ENCODE measurements around the gene FAM3B.

The FAM3B gene

GRCh38 chr21:41374177-41374712, 57.6 kb downstream of the FAM3B start:
- H3K27me3 ChIP-seq = no peaks in the 10 kb centered on the region
- no peak overlapping the region for H3K9ac ChIP-seq
- TF ChIP-seq Cebpa-rat (IDR thresholded peaks at IDR 0.05) = no peak
- H4K20me1 ChIP-seq = peaks cover 0 to 51% (median 0%) of the 10 kb centered on the region in 11 experiments; a peak in 4 of 22 replicates
- H3K9me3 ChIP-seq (replicated peaks in 1 of 11) = no peaks in the 10 kb centered on the region
- H3K4me1 ChIP-seq = peaks cover 9 to 18% (median 15%) of the 10 kb centered on the region in 10 experiments
- no peak overlapping the region for H3K4me3 ChIP-seq
- peaks cover 0 to 37% (median 0%) of the 10 kb centered on the region in 11 experiments; a peak in 8 of 22 replicates for H3K36me3 ChIP-seq
- H3K27ac ChIP-seq = no peak overlapping the region
- no peak overlapping the region for H3K4me2 ChIP-seq

DNA sequence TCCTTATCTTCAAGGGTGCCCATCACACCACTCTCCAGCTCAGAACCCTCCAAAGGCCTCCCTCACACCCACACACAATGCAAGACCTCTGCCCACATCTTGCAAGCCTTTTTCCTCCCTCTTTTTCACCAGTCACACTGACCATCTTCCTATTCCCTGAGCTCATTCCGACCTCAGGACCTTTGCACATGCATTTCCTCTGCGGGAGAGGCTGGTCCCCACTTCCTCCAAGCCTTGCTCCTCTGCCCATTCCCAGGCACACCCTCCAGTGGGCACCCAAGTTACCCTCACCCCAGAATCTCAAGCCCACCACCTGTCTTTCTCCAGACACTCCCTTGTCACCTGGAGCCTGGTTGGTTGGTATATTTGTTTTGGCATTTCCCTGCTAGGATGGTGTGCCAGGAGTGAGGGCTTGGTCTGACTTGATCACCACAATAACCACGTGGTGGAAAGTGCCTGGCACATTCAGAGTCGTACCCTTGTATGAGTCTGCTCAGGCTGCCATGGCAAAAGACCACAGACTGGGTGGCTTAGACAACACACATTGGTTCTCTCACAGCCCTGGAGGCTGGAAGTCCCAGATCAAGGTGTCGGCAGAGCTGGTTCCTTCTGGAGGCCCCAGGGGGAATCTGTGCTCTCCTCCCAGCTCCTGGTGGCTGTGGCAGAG, 58.4 kb downstream of the FAM3B start:
- no peak overlapping the region for H3K4me3 ChIP-seq
- peaks cover 0 to 44% (median 5%) of the 10 kb centered on the region in 11 experiments; a peak in 11 of 22 replicates for H3K36me3 ChIP-seq
- peaks cover 0 to 49% (median 0%) of the 10 kb centered on the region in 11 experiments; a peak in 4 of 22 replicates for H4K20me1 ChIP-seq
- peaks cover 3 to 10% (median 7%) of the 10 kb centered on the region in 10 experiments; a peak in 18 of 20 replicates for H3K4me1 ChIP-seq
- no peak for TF ChIP-seq Cebpa-rat (IDR thresholded peaks at IDR 0.05)
- H3K9me3 ChIP-seq (replicated peaks in 1 of 11) = no peaks in the 10 kb centered on the region
- no peaks in the 10 kb centered on the region for H3K27me3 ChIP-seq
- no peak overlapping the region for H3K4me2 ChIP-seq
- H3K27ac ChIP-seq = 0 out of 22 replicates have a peak overlapping the region, but pooled peaks of 1 of the 11 experiments have one; percentile 10
- H3K9ac ChIP-seq = no peak overlapping the region

GRCh38 chr21:41375875-41376274, 59.3 kb downstream of the FAM3B start:
- Histone ChIP-seq H4K20me1 (peaks cover 0 to 43% (median 0%) of the 10 kb centered on the region in 11 experiments; a peak in 4 of 22 replicates), H3K9ac (no peak overlapping the region), H3K27me3 (no peaks in the 10 kb centered on the region), H3K4me1 (peaks cover 0 to 8% (median under 1%) of the 10 kb centered on the region in 10 experiments; a peak in 5 of 20 replicates), H3K27ac (no peak overlapping the region), H3K9me3 (replicated peaks in 1 of 11) (peaks cover 0 to 5% (median 0%) of the 10 kb centered on the region in 11 experiments; a peak in 4 of 22 replicates), H3K4me2 (no peak overlapping the region), H3K36me3 (peaks cover 0 to 53% (median 14%) of the 10 kb centered on the region in 11 experiments; a peak in 12 of 22 replicates), H3K4me3 (no peak overlapping the region)
- TF ChIP-seq Cebpa-rat (IDR thresholded peaks at IDR 0.05) = no peak

- peaks cover 0 to 7% (median 0%) of the 10 kb centered on the region in 10 experiments; a peak in 1 of 20 replicates for H3K4me1 ChIP-seq
- H3K4me2 ChIP-seq = no peak overlapping the region
- no peak for TF ChIP-seq Cebpa-rat (IDR thresholded peaks at IDR 0.05)
- peaks cover 6 to 21% (median 14%) of the 10 kb centered on the region in 11 experiments for H3K9me3 ChIP-seq (replicated peaks in 1 of 11)
- no peak overlapping the region for H3K4me3 ChIP-seq
- H4K20me1 ChIP-seq = peaks cover 0 to 27% (median 0%) of the 10 kb centered on the region in 11 experiments; a peak in 4 of 22 replicates
- no peaks in the 10 kb centered on the region for H3K27me3 ChIP-seq
- H3K9ac ChIP-seq = no peak overlapping the region
- H3K36me3 ChIP-seq = peaks cover 6 to 70% (median 31%) of the 10 kb centered on the region in 11 experiments; a peak in 21 of 22 replicates
- no peak overlapping the region for H3K27ac ChIP-seq
These were observed 61.1 kb downstream of the FAM3B start for GRCh38 chr21:41377715-41378114.

DNA sequence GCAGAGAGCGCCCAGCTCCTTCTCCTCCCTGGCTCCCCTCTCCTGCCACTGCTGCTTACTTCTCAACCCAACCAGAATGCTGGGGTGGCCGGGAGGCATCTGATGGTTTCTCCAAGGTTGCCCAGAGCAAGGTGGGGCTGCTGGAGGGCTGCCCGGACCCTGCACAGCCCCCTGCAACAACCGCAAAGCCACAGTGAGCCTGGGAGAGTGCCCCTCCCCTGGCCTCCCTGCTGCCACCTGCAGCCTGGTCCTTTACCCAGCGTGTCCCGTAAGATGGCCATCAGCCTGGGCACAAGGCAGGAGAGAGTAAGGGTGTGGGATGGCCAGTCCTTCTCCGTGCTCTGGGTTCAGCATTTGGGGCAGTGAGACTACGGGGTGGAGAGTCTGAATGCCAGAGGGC, 62.2 kb downstream of the FAM3B start:
- TF ChIP-seq Cebpa-rat (IDR thresholded peaks at IDR 0.05) = no peak
- H3K9me3 ChIP-seq (replicated peaks in 1 of 11) = peaks cover 17 to 33% (median 24%) of the 10 kb centered on the region in 11 experiments

DNA sequence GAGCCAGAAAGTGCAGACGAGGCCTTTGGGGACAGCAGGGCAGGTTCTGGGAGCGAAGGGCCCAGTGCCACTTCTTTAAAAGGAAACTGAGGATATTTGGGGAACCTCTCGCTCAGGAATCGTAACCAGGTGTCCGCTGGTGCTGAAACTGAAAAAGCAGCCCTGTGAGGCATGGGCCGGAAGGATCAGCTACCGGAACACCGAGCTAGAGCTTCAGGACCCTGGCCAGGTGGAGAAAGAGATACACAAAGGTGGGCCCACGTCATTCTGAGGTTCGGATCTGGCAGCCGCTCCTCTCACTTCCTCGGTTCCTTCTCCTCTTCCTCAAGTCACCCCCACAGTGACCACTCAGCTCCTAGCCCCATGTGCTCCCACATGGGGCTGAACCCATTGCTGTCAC, 63.3 kb downstream of the FAM3B start:
- Histone ChIP-seq H4K20me1 (peaks cover 0 to 8% (median 0%) of the 10 kb centered on the region in 11 experiments; a peak in 1 of 22 replicates), H3K27ac (no peak overlapping the region), H3K9me3 (replicated peaks in 1 of 11) (peaks cover 21 to 42% (median 32%) of the 10 kb centered on the region in 11 experiments), H3K27me3 (no peaks in the 10 kb centered on the region), H3K4me1 (peaks cover 0 to 7% (median 0%) of the 10 kb centered on the region in 10 experiments; a peak in 1 of 20 replicates), H3K36me3 (peaks cover 11 to 79% (median 43%) of the 10 kb centered on the region in 11 experiments; a peak in 21 of 22 replicates), H3K4me2 (no peak overlapping the region), H3K4me3 (no peak overlapping the region), H3K9ac (no peak overlapping the region)
- no peak for TF ChIP-seq Cebpa-rat (IDR thresholded peaks at IDR 0.05)

More for the DNA sequence above, 62.2 kb downstream of the FAM3B start:
- H4K20me1 ChIP-seq = peaks cover 0 to 16% (median 0%) of the 10 kb centered on the region in 11 experiments; a peak in 2 of 22 replicates
- no peak overlapping the region for H3K27ac ChIP-seq
- no peak overlapping the region for H3K4me2 ChIP-seq
- H3K4me1 ChIP-seq = peaks cover 0 to 7% (median 0%) of the 10 kb centered on the region in 10 experiments; a peak in 1 of 20 replicates
- H3K4me3 ChIP-seq = no peak overlapping the region
- no peaks in the 10 kb centered on the region for H3K27me3 ChIP-seq
- peaks cover 11 to 79% (median 42%) of the 10 kb centered on the region in 11 experiments; a peak in 21 of 22 replicates for H3K36me3 ChIP-seq
- no peak overlapping the region for H3K9ac ChIP-seq

DNA sequence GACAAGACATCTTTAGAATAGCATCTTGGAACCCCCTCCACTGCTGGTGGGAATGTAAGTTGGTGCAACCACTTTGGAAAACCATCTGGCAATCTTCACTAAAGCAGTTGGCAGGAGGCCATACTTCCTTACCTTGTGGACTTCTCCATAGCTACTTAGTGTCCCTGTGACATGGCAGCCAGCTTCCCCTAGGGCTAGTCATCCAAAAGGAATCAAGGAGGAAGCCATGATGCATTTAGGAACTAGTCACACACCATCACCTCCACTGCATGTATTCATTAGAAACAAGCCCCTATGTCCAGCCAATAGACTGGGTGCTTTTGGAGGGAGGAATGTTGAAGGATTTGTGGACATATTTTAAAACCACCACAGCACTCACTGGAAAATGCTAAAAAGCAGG, 65.1 kb downstream of the FAM3B start:
- Histone ChIP-seq H3K9me3 (replicated peaks in 1 of 11) (peaks cover 21 to 47% (median 35%) of the 10 kb centered on the region in 11 experiments), H3K9ac (no peak overlapping the region), H3K4me1 (0 out of 20 replicates have a peak, but pooled peaks cover 0 to 7% (median 0%) of the 10 kb centered on the region in 10 experiments), H3K27ac (no peak overlapping the region), H3K36me3 (peaks cover 11 to 81% (median 43%) of the 10 kb centered on the region in 11 experiments; a peak in 21 of 22 replicates), H4K20me1 (0 out of 22 replicates have a peak, but pooled peaks cover 0 to 7% (median 0%) of the 10 kb centered on the region in 11 experiments), H3K27me3 (no peaks in the 10 kb centered on the region), H3K4me2 (no peak overlapping the region), H3K4me3 (no peak overlapping the region)
- no peak for TF ChIP-seq Cebpa-rat (IDR thresholded peaks at IDR 0.05)

DNA sequence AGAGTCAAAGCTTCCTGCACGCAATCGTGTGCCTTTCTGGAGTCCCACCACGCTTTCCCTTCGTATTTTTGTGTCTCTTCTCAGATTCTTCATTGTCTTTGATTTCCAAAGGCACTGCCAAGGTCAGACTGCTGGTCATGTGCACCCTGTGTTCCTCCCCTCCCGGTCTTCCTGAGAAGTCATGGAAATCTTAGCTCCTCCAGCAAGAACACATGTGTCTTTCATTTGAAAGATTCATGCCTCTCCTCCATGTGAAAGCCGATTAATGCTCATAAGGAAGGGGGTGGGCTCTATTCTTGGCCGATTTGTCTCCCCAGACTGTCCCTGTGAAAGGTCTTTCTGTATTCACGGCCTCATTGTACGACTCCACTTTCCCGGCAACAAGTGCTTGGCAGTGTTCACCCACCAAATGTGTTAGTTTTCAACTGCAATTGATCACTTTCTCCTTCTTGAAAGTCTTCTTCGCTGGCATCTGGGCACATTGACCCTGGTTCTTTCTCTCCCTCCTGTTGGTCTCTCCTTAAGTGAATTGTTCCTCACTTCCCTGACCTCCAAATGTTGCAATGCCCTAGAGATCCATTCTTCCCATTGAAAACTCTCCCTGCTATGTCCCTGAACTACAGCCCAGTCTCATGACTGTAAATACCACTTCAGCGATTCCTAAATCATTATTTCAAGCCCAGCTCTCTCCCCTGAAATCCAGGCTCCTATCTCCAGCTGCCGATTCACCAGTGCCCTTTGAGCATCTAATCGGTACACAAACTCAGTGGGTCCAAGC, 70.6 kb downstream of the FAM3B start:
- Histone ChIP-seq H3K36me3 (peaks cover 10 to 44% (median 23%) of the 10 kb centered on the region in 11 experiments; a peak in 21 of 22 replicates), H3K9ac (no peak overlapping the region), H3K27ac (no peak overlapping the region), H3K4me3 (no peak overlapping the region), H3K27me3 (no peaks in the 10 kb centered on the region), H4K20me1 (no peaks in the 10 kb centered on the region), H3K4me2 (no peak overlapping the region), H3K4me1 (no peaks in the 10 kb centered on the region), H3K9me3 (replicated peaks in 1 of 11) (peaks cover 14 to 31% (median 21%) of the 10 kb centered on the region in 11 experiments)
- TF ChIP-seq Cebpa-rat (IDR thresholded peaks at IDR 0.05) = no peak

Measured in BLaER1 treated with 17β-estradiol and CSF1 and Interleukin-3, amounts not matched to agents 10 nM and 100 nM (cell line).